ENCODE data around the gene AZIN2.

AZIN2 gene

GRCh38 chr1:33085332-33085731, 4.4 kb downstream of the AZIN2 start:
- no peak for DNase-seq (ENCODE audit: low read depth, low spot score)
- in situ Hi-C loops (cut with HindIII; ENCODE audit: low sequenced_read_pairs) = no loop called here
- no peak for TF ChIP-seq CTCF (IDR thresholded peaks at IDR 0.05; ENCODE audit: low read depth, low read length)
- no peak overlapping the region for H3K4me3 ChIP-seq (ENCODE audit: low read depth, low read length)

- peak; percentile 79 for DNase-seq (ENCODE audit: low read depth, low spot score)
- peak; percentile 91 for TF ChIP-seq CTCF (IDR thresholded peaks at IDR 0.05; ENCODE audit: low read depth, low read length)
- H3K4me3 ChIP-seq (ENCODE audit: low read depth, low read length) = no peak overlapping the region
- in situ Hi-C loops (cut with HindIII; ENCODE audit: low sequenced_read_pairs) = no loop called here
These were observed 5.5 kb downstream of the AZIN2 start for GRCh38 chr1:33086384-33086850.

GRCh38 chr1:33087677-33088076, 6.7 kb downstream of the AZIN2 start:
- in situ Hi-C loops (cut with HindIII; ENCODE audit: low sequenced_read_pairs) = no loop called here

GRCh38 chr1:33088119-33088906, 7.4 kb downstream of the AZIN2 start:
- in situ Hi-C loops (cut with HindIII; ENCODE audit: low sequenced_read_pairs) = no loop called here
- peak; percentile 52 for DNase-seq (ENCODE audit: low read depth, low spot score)
- no peak for TF ChIP-seq CTCF (IDR thresholded peaks at IDR 0.05; ENCODE audit: low read depth, low read length)

More at GRCh38 chr1:33087677-33088076, 6.7 kb downstream of the AZIN2 start:
- DNase-seq (ENCODE audit: low read depth, low spot score) = no peak
- no peak for TF ChIP-seq CTCF (IDR thresholded peaks at IDR 0.05; ENCODE audit: low read depth, low read length)
- no peak overlapping the region for H3K4me3 ChIP-seq (ENCODE audit: low read depth, low read length)

GRCh38 chr1:33089457-33089856, 8.5 kb downstream of the AZIN2 start:
- H3K4me3 ChIP-seq (ENCODE audit: low read depth, low read length) = no peak overlapping the region
- TF ChIP-seq CTCF (IDR thresholded peaks at IDR 0.05; ENCODE audit: low read depth, low read length) = no peak
- no peak for DNase-seq (ENCODE audit: low read depth, low spot score)
- in situ Hi-C loops (cut with HindIII; ENCODE audit: low sequenced_read_pairs) = no loop called here

More at GRCh38 chr1:33088119-33088906, 7.4 kb downstream of the AZIN2 start:
- H3K4me3 ChIP-seq (ENCODE audit: low read depth, low read length) = no peak overlapping the region

GRCh38 chr1:33092438-33092837, 11.5 kb downstream of the AZIN2 start:
- no peak for TF ChIP-seq CTCF (IDR thresholded peaks at IDR 0.05; ENCODE audit: low read depth, low read length)
- H3K4me3 ChIP-seq (ENCODE audit: low read depth, low read length) = no peak overlapping the region
- in situ Hi-C loops (cut with HindIII; ENCODE audit: low sequenced_read_pairs) = no loop called here
- DNase-seq (ENCODE audit: low read depth, low spot score) = no peak
